ENCODE results near the gene MAGEA2B.
"Not testable (repeated sequence)": the region's sequence is repeated elsewhere in the genome, so short reads cannot be mapped to it uniquely, and the experiment has no call there.

The MAGEA2B gene

GRCh38 chrX:152713815-152714787 lies at the start of gene MAGEA2B:
Gene MAGEA2B (plus strand): TSS chrX:152714628. CDS start chrX:152717107, 2,479 bp downstream.
- FAIRE-seq: peak; percentile 93
- DNase-seq (ENCODE audit: low spot score): not testable (repeated sequence)

- DNase-seq (ENCODE audit: low spot score): no peak
- FAIRE-seq: no peak
Observed at GRCh38 chrX:152674135-152674534, 40.3 kb upstream of the MAGEA2B start.

- DNase-seq (ENCODE audit: low spot score); FAIRE-seq: not testable (repeated sequence)
Observed at GRCh38 chrX:152674652-152675051, 39.8 kb upstream of the MAGEA2B start.

GRCh38 chrX:152681012-152681411 lies 33.4 kb upstream of the MAGEA2B start:
- FAIRE-seq; DNase-seq (ENCODE audit: low spot score): not testable (repeated sequence)

GRCh38 chrX:152697952-152698931 lies 16.2 kb upstream of the MAGEA2B start, which contains the start of gene MAGEA3:
Gene MAGEA3 (plus strand): TSS chrX:152698794. CDS start chrX:152700833, 2,039 bp downstream.
- not testable (repeated sequence) for DNase-seq (ENCODE audit: low spot score); FAIRE-seq

- not testable (repeated sequence) for FAIRE-seq; DNase-seq (ENCODE audit: low spot score)
Observed at GRCh38 chrX:152700390-152700789, 14.0 kb upstream of the MAGEA2B start.

- DNase-seq (ENCODE audit: low spot score); FAIRE-seq: not testable (repeated sequence)
Observed at GRCh38 chrX:152706500-152706899, 7.9 kb upstream of the MAGEA2B start.

GRCh38 chrX:152709173-152709572 lies 5.3 kb upstream of the MAGEA2B start, which contains the start of gene CSAG2:
Gene CSAG2 (minus strand): TSS chrX:152709273. CDS start chrX:152709112, 161 bp downstream.
- not testable (repeated sequence) for DNase-seq (ENCODE audit: low spot score); FAIRE-seq

- not testable (repeated sequence) for FAIRE-seq
Observed at GRCh38 chrX:152713195-152713594, 1.2 kb upstream of the MAGEA2B start.

GRCh38 chrX:152725409-152725808 lies 11.0 kb downstream of the MAGEA2B start:
- DNase-seq (ENCODE audit: low spot score): no peak
- FAIRE-seq: no peak

More at GRCh38 chrX:152713195-152713594, 1.2 kb upstream of the MAGEA2B start:
- not testable (repeated sequence) for DNase-seq (ENCODE audit: low spot score)

- DNase-seq (ENCODE audit: low spot score) (no peak), FAIRE-seq (no peak)
Observed at GRCh38 chrX:152733261-152733975, 19.0 kb downstream of the MAGEA2B start, which contains the start of the genes CSAG1 and MAGEA12. Gene CSAG1 (minus strand): TSS chrX:152733721. CDS start chrX:152732460, 1,261 bp downstream. Gene MAGEA12 (plus strand): TSS chrX:152733757. CDS start chrX:152736162, 2,405 bp downstream.

- DNase-seq (ENCODE audit: low spot score); FAIRE-seq: not testable (repeated sequence)
Observed at GRCh38 chrX:152734143-152734858, 19.9 kb downstream of the MAGEA2B start.

- no peak for DNase-seq (ENCODE audit: low spot score)
- FAIRE-seq: no peak
Observed at GRCh38 chrX:152735101-152735500, 20.7 kb downstream of the MAGEA2B start.

GRCh38 chrX:152735860-152736511 lies 21.6 kb downstream of the MAGEA2B start:
- FAIRE-seq: no peak
- DNase-seq (ENCODE audit: low spot score): no peak

GRCh38 chrX:152736528-152736927 lies 22.1 kb downstream of the MAGEA2B start:
- DNase-seq (ENCODE audit: low spot score); FAIRE-seq: not testable (repeated sequence)

GRCh38 chrX:152738560-152738959 lies 24.1 kb downstream of the MAGEA2B start:
- FAIRE-seq: no peak
- DNase-seq (ENCODE audit: low spot score): no peak

- FAIRE-seq; DNase-seq (ENCODE audit: low spot score): not testable (repeated sequence)
Observed at GRCh38 chrX:152753686-152754650, 39.5 kb downstream of the MAGEA2B start, which contains the start of gene MAGEA2. Gene MAGEA2 (minus strand): TSS chrX:152753842. CDS start chrX:152751363, 2,479 bp downstream.
